HCT116 (cell line): ENCODE measurements around the gene CSTF2T. TPM values are rescaled to one million over a fixed set of nuclear protein-coding genes. Genes with fewer than 3 reads are reported as not detected.

Experiments
- ATAC-seq: fragments of 200-7000 bp; cut with Tn5 transposase; 2 replicates; pipeline ENCODE4 v1.9.1; 2020; ENCODE audit warnings: mild to moderate bottlenecking, moderate library complexity
- BruUV-seq: library from RNA; stranded (reverse); fragments of 400-500 nt; replicated peaks from 2 replicates; lab custom pipeline; 2021; lab: Mats Ljungman, UMichigan
- CTCF ChIA-PET: fragments of 300-600 bp; sonication (Branson Sonifier 250); formaldehyde crosslinking; loops from one replicate; lab custom pipeline; 2021; ENCODE audit warnings: antibody characterized with exemption; lab: Charles Lee
- POLR2A ChIA-PET: fragments of 300-600, 350-600 bp; sonication (Branson Sonifier 250); formaldehyde crosslinking; loops from one replicate; lab custom pipeline; 2021; ENCODE audit warnings: antibody characterized with exemption; lab: Charles Lee
- RAD21 ChIA-PET, 2 experiments: fragments of 300-600 bp; sonication (Branson Sonifier 250); formaldehyde crosslinking; loops; one replicate each; lab custom pipeline; 2023; ENCODE audit warnings: low total read pairs in 2 of 2; ENCODE audit not compliant: uncharacterized antibody in 2 of 2, unreplicated experiment in 2 of 2, low non-redundant PET in 1 of 2; lab: Charles Lee
- DNase-seq: peaks from one replicate; pipeline ENCODE4 v3.0.0-alpha.2; 2010; ENCODE audit warnings: low read depth, low spot score
- H2AFZ ChIP-seq: fragments of 200-600 bp; shearing (Covaris generic), sonication (generic); 2 replicates; pipeline ENCODE4 v1.6.1; 2017; ENCODE audit warnings: low read depth, mixed run types, mixed read lengths, antibody characterized with exemption, low read length; ENCODE audit not compliant: poor library complexity, severe bottlenecking
- H3K27ac ChIP-seq: 2 replicates; pipeline ENCODE4 v1.5.1; 2012; ENCODE audit warnings: low read depth, low read length
- H3K27me3 ChIP-seq: fragments of 200-600 bp; sonication (generic); 2 replicates; pipeline ENCODE4 v1.6.1; 2016; ENCODE audit warnings: mixed run types, low read length, mixed read lengths; ENCODE audit not compliant: insufficient read depth
- H3K36me3 ChIP-seq, 2 experiments: fragments of 200-500 bp in 1 of 2; fragments of 200-600 bp in 1 of 2; sonication (Bioruptor generic) in 1 of 2; sonication (generic) in 1 of 2; 2 replicates each; pipeline versions ENCODE4 v1.5.1 to v1.6.1; 2014 to 2016; ENCODE audit warnings: low read length in 2 of 2, inconsistent platforms in 1 of 2, mixed read lengths in 1 of 2, mixed run types in 1 of 2; ENCODE audit not compliant: insufficient read depth in 2 of 2, control insufficient read depth in 1 of 2
- H3K4me1 ChIP-seq, 2 experiments: fragments of 200-600 bp in 1 of 2; sonication (generic) in 1 of 2; 2 replicates each; pipeline versions ENCODE4 v1.5.1 to v1.6.1; 2012 to 2017; ENCODE audit warnings: low read length in 2 of 2, inconsistent platforms in 1 of 2, mild to moderate bottlenecking in 1 of 2, mixed read lengths in 1 of 2, mixed run types in 1 of 2, moderate library complexity in 1 of 2; ENCODE audit not compliant: insufficient read depth in 2 of 2, control insufficient read depth in 1 of 2
- H3K4me2 ChIP-seq: fragments of 200-600 bp; sonication (generic); 2 replicates; pipeline ENCODE4 v1.6.1; 2017; ENCODE audit warnings: mixed run types, low read length, mixed read lengths
- H3K4me3 ChIP-seq, 2 experiments: fragments of 200-600 bp in 1 of 2; sonication (generic) in 1 of 2; replicated peaks in 1 of 2; 2 replicates each; pipeline ENCODE4 v1.5.1; 2011 to 2016; ENCODE audit warnings: low read length in 2 of 2, control low read depth in 1 of 2, low read depth in 1 of 2, mild to moderate bottlenecking in 1 of 2, mixed read lengths in 1 of 2, mixed run types in 1 of 2
- H3K79me2 ChIP-seq: fragments of 200-600 bp; sonication (generic); 2 replicates; pipeline ENCODE4 v1.6.1; 2017; ENCODE audit warnings: mild to moderate bottlenecking, mixed run types, low read length, moderate library complexity, mixed read lengths; ENCODE audit not compliant: insufficient read depth
- H3K9ac ChIP-seq: fragments of 200-600 bp; sonication (generic); 2 replicates; pipeline ENCODE4 v1.6.1; 2016; ENCODE audit warnings: low read length, mixed read lengths
- H3K9me2 ChIP-seq: fragments of 200-600 bp; sonication (generic), shearing (Covaris generic); 2 replicates; pipeline ENCODE4 v1.6.1; 2017; ENCODE audit warnings: mixed run types, mild to moderate bottlenecking, moderate library complexity; ENCODE audit not compliant: insufficient read depth
- H3K9me3 ChIP-seq, 2 experiments: fragments of 200-500 bp in 1 of 2; fragments of 200-600 bp in 1 of 2; sonication (Bioruptor generic) in 1 of 2; sonication (generic) in 1 of 2; 2 replicates each; pipeline ENCODE4 v1.6.1; 2014 to 2017; ENCODE audit warnings: low read length in 2 of 2, mixed read lengths in 2 of 2, inconsistent platforms in 1 of 2, low read depth in 1 of 2, mild to moderate bottlenecking in 1 of 2, mixed run types in 1 of 2, moderate library complexity in 1 of 2; ENCODE audit not compliant: control insufficient read depth in 1 of 2, insufficient read depth in 1 of 2
- H4K20me1 ChIP-seq: fragments of 200-600 bp; sonication (generic), shearing (Covaris generic); 2 replicates; pipeline ENCODE4 v1.6.1; 2017; ENCODE audit warnings: mixed run types, mild to moderate bottlenecking, moderate library complexity; ENCODE audit not compliant: insufficient read depth
- ATF3 ChIP-seq: IDR thresholded peaks from 2 replicates; pipeline ENCODE4 v1.6.1; 2012
- CTCF ChIP-seq, 3 experiments: fragments of 200-600 bp in 1 of 3; sonication (generic) in 1 of 3; IDR thresholded peaks in 2 of 3; conservative IDR thresholded peaks in 1 of 3; 2 replicates each; pipeline ENCODE4 v1.5.1; 2012 to 2017; ENCODE audit warnings: low read depth in 2 of 3, low read length in 2 of 3, antibody characterized with exemption in 1 of 3, borderline replicate concordance in 1 of 3, control low read depth in 1 of 3, mild to moderate bottlenecking in 1 of 3, mixed read lengths in 1 of 3, mixed run types in 1 of 3, moderate library complexity in 1 of 3; ENCODE audit not compliant: insufficient read depth in 1 of 3
- EGR1 ChIP-seq: IDR thresholded peaks from 2 replicates; pipeline ENCODE4 v1.6.1; 2012; ENCODE audit warnings: low read depth
- ELF1 ChIP-seq: IDR thresholded peaks from 2 replicates; pipeline ENCODE4 v1.6.1; 2012; ENCODE audit warnings: low read depth, borderline replicate concordance
- EZH2phosphoT487 ChIP-seq: fragments of 200-600 bp; IDR thresholded peaks from 2 replicates; pipeline ENCODE4 v1.6.1; 2018; ENCODE audit warnings: antibody characterized with exemption, borderline replicate concordance
- FOSL1 ChIP-seq: IDR thresholded peaks from 2 replicates; pipeline ENCODE4 v1.6.1; 2012; ENCODE audit warnings: low read depth
- JUND ChIP-seq: IDR thresholded peaks from 2 replicates; pipeline ENCODE4 v1.6.1; 2012
- MAX ChIP-seq: IDR thresholded peaks from 2 replicates; pipeline ENCODE4 v1.6.1; 2012
- POLR2AphosphoS5 ChIP-seq: IDR thresholded peaks from 2 replicates; pipeline ENCODE4 v1.6.1; 2011; ENCODE audit warnings: mild to moderate bottlenecking, low read depth, low read length, moderate library complexity
- SIN3A ChIP-seq: IDR thresholded peaks from 2 replicates; pipeline ENCODE4 v1.6.1; 2012; ENCODE audit warnings: low read depth
- SP1 ChIP-seq: IDR thresholded peaks from 2 replicates; pipeline ENCODE4 v1.6.1; 2012; ENCODE audit warnings: low read depth
- TCF7L2 ChIP-seq: IDR thresholded peaks from 2 replicates; pipeline ENCODE4 v1.7.0; 2011; ENCODE audit warnings: borderline replicate concordance, inconsistent platforms; ENCODE audit not compliant: insufficient read depth, insufficient read length; ENCODE audit errors: extremely low read depth
- ZBTB33 ChIP-seq: IDR thresholded peaks from 2 replicates; pipeline ENCODE4 v1.6.1; 2011; ENCODE audit warnings: mild to moderate bottlenecking, low read length, moderate library complexity; ENCODE audit not compliant: insufficient replicate concordance; ENCODE audit errors: extremely low read depth
- ZFX ChIP-seq: fragments of 450-650 bp; IDR thresholded peaks from 2 replicates; pipeline ENCODE4 v1.6.1; 2017
- intact Hi-C: fragments of 100-400 bp; cut with micrococcal nuclease; formaldehyde crosslinking; loops from 2 replicates; pipeline ENCODE4 v1.10.0; 2022
- total RNA-seq: library from RNA; stranded (reverse); gene quantifications from one replicate; pipeline ENCODE4 v1.2.1, GENCODE V29; 2021; ENCODE audit not compliant: unreplicated experiment

The CSTF2T gene
- total RNA-seq, 1 experiment from 2014 or later: 18.5 TPM

- no peak for TF ChIP-seq CTCF (IDR thresholded peaks at IDR 0.05 in 2 of 3, conservative IDR thresholded peaks at IDR 0.05 in 1 of 3; ENCODE audit: borderline replicate concordance in 1 of 3, insufficient read depth in 1 of 3, low read depth in 2 of 3, low read length in 2 of 3)
Measured at GRCh38 chr10:51744235-51745000, 45.0 kb upstream of the CSTF2T start (continued).

- Histone ChIP-seq H3K4me1 (no peaks in the 10 kb centered on the region), H3K4me2 (no peak overlapping the region), H3K9me3 (no peaks in the 10 kb centered on the region), H4K20me1 (no peaks in the 10 kb centered on the region), H3K9me2 (no peaks in the 10 kb centered on the region), H3K79me2 (no peaks in the 10 kb centered on the region), H3K27ac (no peak overlapping the region), H3K9ac (no peak overlapping the region), H3K4me3 (no peak overlapping the region), H3K27me3 (peaks cover 6% of the 10 kb centered on the region; the same call in 1 of the 2 replicates), H2AFZ (no peak overlapping the region), H3K36me3 (no peaks in the 10 kb centered on the region)
- ChIA-PET POLR2A (no interaction called here), RAD21 (no interaction called here), CTCF (no interaction called here)
- BruUV-seq: no TSS peak
- no peak for TF ChIP-seq SP1
- no peak for TF ChIP-seq EGR1
- no peak for TF ChIP-seq SIN3A
- TF ChIP-seq ZFX: no peak
- DNase-seq: no peak
- intact Hi-C loops: no loop called here
- ATAC-seq: no peak
Measured at GRCh38 chr10:51743146-51743545, 43.8 kb upstream of the CSTF2T start.

- CTCF ChIA-PET: no interaction called here
- no TSS peak for BruUV-seq
- DNase-seq: no peak
- TF ChIP-seq ZBTB33 (no peak), EGR1 (no peak), TCF7L2 (no peak), ELF1 (no peak), MAX (no peak), JUND (no peak), POLR2AphosphoS5 (no peak), EZH2phosphoT487 (no peak), FOSL1 (no peak), ATF3 (no peak)
Measured at GRCh38 chr10:51733057-51733456, 33.7 kb upstream of the CSTF2T start.

More at GRCh38 chr10:51733057-51733456, 33.7 kb upstream of the CSTF2T start:
- Histone ChIP-seq H3K9me2 (no peaks in the 10 kb centered on the region), H4K20me1 (no peaks in the 10 kb centered on the region), H3K79me2 (no peaks in the 10 kb centered on the region), H3K4me3 (no peak overlapping the region), H3K27me3 (no peaks in the 10 kb centered on the region; the same call in 1 of the 2 replicates), H3K4me2 (no peak overlapping the region), H3K27ac (no peak overlapping the region), H3K4me1 (no peaks in the 10 kb centered on the region), H3K9ac (no peak overlapping the region), H2AFZ (no peak overlapping the region), H3K9me3 (no peaks in the 10 kb centered on the region), H3K36me3 (no peaks in the 10 kb centered on the region)
- intact Hi-C loops: no loop called here
- no peak for ATAC-seq
- POLR2A ChIA-PET: no interaction called here
- RAD21 ChIA-PET: no interaction called here
